ENCODE measurements around the gene CAMTA1.

GRCh38 chr1:7190261-7190660, 405.0 kb downstream of the CAMTA1 start:
- TF ChIP-seq CTCF (IDR thresholded peaks at IDR 0.05; ENCODE audit: poor library complexity) (no peak), EZH2 (IDR thresholded peaks at IDR 0.05; ENCODE audit: borderline replicate concordance) (no peak), EZH2phosphoT487 (IDR thresholded peaks at IDR 0.05; ENCODE audit: low read depth, severe bottlenecking, unreplicated experiment) (no peak)

All from hepatocyte (in vitro differentiated cells).